ENCODE data around the gene PISD.
A peak's percentile ranks its signal among the peaks of the same experiment; 100 is the strongest.

Gene PISD

GRCh38 chr22:31647523-31648320 is 14.3 kb downstream of the PISD start:
- H3K36me3 ChIP-seq (ENCODE audit: control insufficient read depth, insufficient read depth, low read length) = peaks cover 10% of the 10 kb centered on the region
- H3K9me3 ChIP-seq (ENCODE audit: control insufficient read depth, low read length) = no peaks in the 10 kb centered on the region
- no peak overlapping the region for H3K9ac ChIP-seq (ENCODE audit: low read length)
- no peaks in the 10 kb centered on the region for H3K4me1 ChIP-seq (ENCODE audit: control insufficient read depth, insufficient read depth, low read length)
- H3K27me3 ChIP-seq (ENCODE audit: control insufficient read depth, insufficient read depth, low read length) = no peaks in the 10 kb centered on the region
- H3K4me3 ChIP-seq (ENCODE audit: low read length) = no peak overlapping the region

GRCh38 chr22:31647066-31647465 is 14.9 kb downstream of the PISD start:
- H3K4me3 ChIP-seq (ENCODE audit: low read length) = no peak overlapping the region
- H3K9me3 ChIP-seq (ENCODE audit: control insufficient read depth, low read length) = no peaks in the 10 kb centered on the region
- no peak overlapping the region for H3K9ac ChIP-seq (ENCODE audit: low read length)
- H3K36me3 ChIP-seq (ENCODE audit: control insufficient read depth, insufficient read depth, low read length) = peaks cover 10% of the 10 kb centered on the region
- no peaks in the 10 kb centered on the region for H3K27me3 ChIP-seq (ENCODE audit: control insufficient read depth, insufficient read depth, low read length)
- H3K4me1 ChIP-seq (ENCODE audit: control insufficient read depth, insufficient read depth, low read length) = no peaks in the 10 kb centered on the region

GRCh38 chr22:31646186-31647019 is 15.6 kb downstream of the PISD start:
- H3K4me1 ChIP-seq (ENCODE audit: control insufficient read depth, insufficient read depth, low read length) = no peaks in the 10 kb centered on the region
- H3K9ac ChIP-seq (ENCODE audit: low read length) = no peak overlapping the region
- H3K4me3 ChIP-seq (ENCODE audit: low read length) = no peak overlapping the region
- peaks cover 10% of the 10 kb centered on the region for H3K36me3 ChIP-seq (ENCODE audit: control insufficient read depth, insufficient read depth, low read length)
- H3K9me3 ChIP-seq (ENCODE audit: control insufficient read depth, low read length) = no peaks in the 10 kb centered on the region
- H3K27me3 ChIP-seq (ENCODE audit: control insufficient read depth, insufficient read depth, low read length) = no peaks in the 10 kb centered on the region

GRCh38 chr22:31639436-31640039 is 22.5 kb downstream of the PISD start:
- H3K36me3 ChIP-seq (ENCODE audit: control insufficient read depth, insufficient read depth, low read length) = no peaks in the 10 kb centered on the region
- H3K9ac ChIP-seq (ENCODE audit: low read length) = no peak overlapping the region
- H3K27me3 ChIP-seq (ENCODE audit: control insufficient read depth, insufficient read depth, low read length) = no peaks in the 10 kb centered on the region
- no peaks in the 10 kb centered on the region for H3K9me3 ChIP-seq (ENCODE audit: control insufficient read depth, low read length)
- no peak overlapping the region for H3K4me3 ChIP-seq (ENCODE audit: low read length)
- H3K4me1 ChIP-seq (ENCODE audit: control insufficient read depth, insufficient read depth, low read length) = peaks cover 26% of the 10 kb centered on the region

GRCh38 chr22:31637891-31638618 is 24.0 kb downstream of the PISD start:
- peaks cover 32% of the 10 kb centered on the region for H3K4me1 ChIP-seq (ENCODE audit: control insufficient read depth, insufficient read depth, low read length)
- no peaks in the 10 kb centered on the region for H3K9me3 ChIP-seq (ENCODE audit: control insufficient read depth, low read length)
- H3K27me3 ChIP-seq (ENCODE audit: control insufficient read depth, insufficient read depth, low read length) = no peaks in the 10 kb centered on the region
- peak overlapping the region; percentile 3 for H3K9ac ChIP-seq (ENCODE audit: low read length)
- no peak overlapping the region for H3K4me3 ChIP-seq (ENCODE audit: low read length)
- no peaks in the 10 kb centered on the region for H3K36me3 ChIP-seq (ENCODE audit: control insufficient read depth, insufficient read depth, low read length)

GRCh38 chr22:31637447-31637890 is 24.5 kb downstream of the PISD start:
- Histone ChIP-seq H3K9ac (ENCODE audit: low read length) (no peak overlapping the region), H3K4me1 (ENCODE audit: control insufficient read depth, insufficient read depth, low read length) (peaks cover 32% of the 10 kb centered on the region), H3K36me3 (ENCODE audit: control insufficient read depth, insufficient read depth, low read length) (no peaks in the 10 kb centered on the region), H3K4me3 (ENCODE audit: low read length) (no peak overlapping the region), H3K9me3 (ENCODE audit: control insufficient read depth, low read length) (no peaks in the 10 kb centered on the region), H3K27me3 (ENCODE audit: control insufficient read depth, insufficient read depth, low read length) (no peaks in the 10 kb centered on the region)

GRCh38 chr22:31635638-31636306 is 26.2 kb downstream of the PISD start:
- Histone ChIP-seq H3K9me3 (ENCODE audit: control insufficient read depth, low read length) (no peaks in the 10 kb centered on the region), H3K4me3 (ENCODE audit: low read length) (no peak overlapping the region), H3K9ac (ENCODE audit: low read length) (peak overlapping the region; percentile 51), H3K4me1 (ENCODE audit: control insufficient read depth, insufficient read depth, low read length) (peaks cover 39% of the 10 kb centered on the region), H3K27me3 (ENCODE audit: control insufficient read depth, insufficient read depth, low read length) (no peaks in the 10 kb centered on the region), H3K36me3 (ENCODE audit: control insufficient read depth, insufficient read depth, low read length) (no peaks in the 10 kb centered on the region)

GRCh38 chr22:31631436-31631835 is 30.6 kb downstream of the PISD start:
- H3K4me3 ChIP-seq (ENCODE audit: low read length) = no peak overlapping the region
- H3K36me3 ChIP-seq (ENCODE audit: control insufficient read depth, insufficient read depth, low read length) = no peaks in the 10 kb centered on the region
- peak overlapping the region; percentile 72 for H3K9ac ChIP-seq (ENCODE audit: low read length)
- H3K27me3 ChIP-seq (ENCODE audit: control insufficient read depth, insufficient read depth, low read length) = no peaks in the 10 kb centered on the region
- no peaks in the 10 kb centered on the region for H3K9me3 ChIP-seq (ENCODE audit: control insufficient read depth, low read length)
- peaks cover 62% of the 10 kb centered on the region for H3K4me1 ChIP-seq (ENCODE audit: control insufficient read depth, insufficient read depth, low read length)

GRCh38 chr22:31630331-31631329 is 31.4 kb downstream of the PISD start:
- Histone ChIP-seq H3K27me3 (ENCODE audit: control insufficient read depth, insufficient read depth, low read length) (no peaks in the 10 kb centered on the region), H3K9me3 (ENCODE audit: control insufficient read depth, low read length) (no peaks in the 10 kb centered on the region), H3K4me1 (ENCODE audit: control insufficient read depth, insufficient read depth, low read length) (peaks cover 62% of the 10 kb centered on the region), H3K36me3 (ENCODE audit: control insufficient read depth, insufficient read depth, low read length) (no peaks in the 10 kb centered on the region), H3K4me3 (ENCODE audit: low read length) (no peak overlapping the region), H3K9ac (ENCODE audit: low read length) (peak overlapping the region; percentile 72)

- H3K9ac ChIP-seq (ENCODE audit: low read length) = peak overlapping the region; percentile 72
- H3K4me1 ChIP-seq (ENCODE audit: control insufficient read depth, insufficient read depth, low read length) = peaks cover 62% of the 10 kb centered on the region
- no peak overlapping the region for H3K4me3 ChIP-seq (ENCODE audit: low read length)
- H3K36me3 ChIP-seq (ENCODE audit: control insufficient read depth, insufficient read depth, low read length) = no peaks in the 10 kb centered on the region
- H3K27me3 ChIP-seq (ENCODE audit: control insufficient read depth, insufficient read depth, low read length) = no peaks in the 10 kb centered on the region
- no peaks in the 10 kb centered on the region for H3K9me3 ChIP-seq (ENCODE audit: control insufficient read depth, low read length)
These were observed 32.3 kb downstream of the PISD start for GRCh38 chr22:31629741-31630184.
